NCI-H345 treated with DMSO at 0.1 percent for 48 hours (cell line): ENCODE data around the gene XRCC4.
"Not testable (repeated sequence)": the region's sequence is repeated elsewhere in the genome, so short reads cannot be mapped to it uniquely, and the experiment has no call there.

Experiments
- DNase-seq: peaks from one replicate; lab custom pipeline; 2025; ENCODE audit not compliant: unreplicated experiment; lab: John Stamatoyannopoulos, UW

Gene XRCC4

DNA sequence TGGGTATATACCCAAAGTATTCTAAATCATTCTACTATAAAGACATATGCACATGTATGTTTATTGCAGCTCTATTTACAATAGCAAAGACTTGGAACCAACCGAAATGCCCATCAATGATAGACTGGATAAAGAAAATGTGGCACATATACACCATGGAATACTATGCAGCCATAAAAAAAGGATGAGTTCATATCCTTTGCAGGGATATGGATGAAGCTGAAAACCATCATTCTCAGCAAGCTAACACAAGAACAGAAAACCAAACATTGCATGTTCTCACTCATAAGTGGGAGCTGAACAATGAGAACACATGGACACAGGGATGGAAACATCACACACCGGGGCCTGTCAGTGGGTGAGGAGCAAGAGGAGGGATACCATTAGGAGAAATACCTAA lies 180.3 kb downstream of the XRCC4 start:
- not testable (repeated sequence) for DNase-seq

DNA sequence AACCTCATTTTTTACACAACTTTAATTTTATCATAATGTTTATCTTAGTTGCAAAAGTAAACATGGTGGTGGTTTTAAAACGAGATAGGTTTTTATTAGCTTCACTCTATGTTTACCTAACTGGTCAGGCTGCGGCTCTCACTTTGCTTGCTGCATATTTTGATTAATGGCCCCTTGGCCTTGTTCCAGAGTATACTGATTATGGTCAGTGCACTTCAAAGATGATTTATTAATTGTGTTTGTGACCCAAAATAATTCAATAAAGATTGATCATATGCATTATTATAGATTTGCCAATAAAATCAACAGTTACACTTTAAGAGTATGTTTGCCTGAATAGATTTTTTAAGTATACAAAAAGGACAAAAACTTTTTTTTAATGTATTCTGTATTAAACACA lies 188.0 kb downstream of the XRCC4 start:
- DNase-seq, result no peak

DNA sequence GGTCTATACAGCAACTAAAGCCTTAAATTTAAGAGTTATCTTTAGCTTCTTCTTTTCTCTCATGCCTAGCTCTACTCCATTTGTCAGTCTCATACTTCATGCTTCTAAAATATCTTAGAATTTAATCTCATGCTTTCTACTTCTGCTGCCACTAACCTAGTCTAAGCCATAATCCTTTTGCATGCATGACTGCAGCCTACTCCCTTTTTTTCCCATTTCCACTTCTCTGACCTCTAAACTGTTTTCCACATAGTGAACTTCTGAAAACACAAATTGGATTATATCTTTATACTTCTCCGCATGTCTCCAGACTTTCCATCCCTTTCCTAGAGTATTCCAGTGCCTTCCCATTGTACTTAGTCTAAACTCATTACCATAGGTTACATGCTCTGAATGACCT lies 193.0 kb downstream of the XRCC4 start:
- DNase-seq, result no peak

DNA sequence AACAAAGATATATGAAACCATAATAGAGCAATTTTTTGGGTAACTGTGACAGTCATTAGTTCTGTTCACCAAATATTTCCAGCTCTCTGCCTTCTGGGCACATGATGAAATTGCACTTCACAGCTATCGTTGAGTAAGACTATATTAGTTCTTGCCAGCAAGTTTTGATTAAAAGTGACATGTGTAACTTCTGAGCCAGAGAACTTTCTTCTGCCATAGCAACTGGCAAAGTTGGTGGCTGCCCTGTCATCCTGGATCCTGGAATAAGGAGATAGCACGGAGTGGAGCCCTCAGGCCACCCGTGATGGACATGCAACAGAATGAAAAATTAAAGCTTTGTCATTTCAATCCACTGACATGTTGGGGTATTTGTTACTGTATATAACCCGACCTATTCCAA lies 199.8 kb downstream of the XRCC4 start:
- DNase-seq, result no peak

DNA sequence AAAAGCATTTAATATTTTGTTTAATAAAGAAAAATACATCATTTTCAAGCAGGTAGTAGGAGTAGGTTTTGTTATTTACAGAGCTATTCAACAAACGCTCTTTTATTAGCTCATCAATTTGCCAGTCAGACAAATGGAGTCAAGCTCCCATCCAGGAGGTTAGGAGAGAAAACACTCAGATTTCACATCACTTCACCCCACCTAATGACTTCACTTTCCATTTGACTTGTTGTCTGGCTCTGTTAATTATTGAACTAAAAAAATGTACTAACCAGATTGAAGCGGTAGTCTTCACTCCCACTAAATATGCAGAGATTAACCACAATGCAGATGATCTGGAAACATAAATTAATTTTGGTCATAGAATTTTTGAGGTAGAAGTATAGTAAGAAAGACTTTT lies 200.6 kb downstream of the XRCC4 start:
- DNase-seq, result no peak

DNA sequence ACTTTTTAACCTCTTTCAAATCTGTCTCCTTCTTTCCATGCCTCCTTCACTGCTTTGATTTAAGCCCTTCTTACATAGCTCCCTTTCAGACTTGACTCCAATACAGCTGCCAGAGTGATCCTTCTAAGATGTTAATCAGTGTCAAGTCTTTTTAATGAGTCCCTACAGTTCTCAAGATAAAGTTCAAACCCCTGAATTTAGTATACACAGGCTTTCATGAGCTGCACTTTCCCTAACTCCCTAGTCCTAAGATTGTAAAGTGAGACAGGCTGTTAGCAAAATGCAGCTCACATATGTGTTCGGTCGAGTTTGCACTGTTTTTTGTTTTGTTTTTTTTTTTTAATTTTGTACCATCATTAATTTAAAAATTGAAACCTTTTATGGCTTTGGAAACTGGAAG lies 203.8 kb downstream of the XRCC4 start:
- DNase-seq, result no peak

DNA sequence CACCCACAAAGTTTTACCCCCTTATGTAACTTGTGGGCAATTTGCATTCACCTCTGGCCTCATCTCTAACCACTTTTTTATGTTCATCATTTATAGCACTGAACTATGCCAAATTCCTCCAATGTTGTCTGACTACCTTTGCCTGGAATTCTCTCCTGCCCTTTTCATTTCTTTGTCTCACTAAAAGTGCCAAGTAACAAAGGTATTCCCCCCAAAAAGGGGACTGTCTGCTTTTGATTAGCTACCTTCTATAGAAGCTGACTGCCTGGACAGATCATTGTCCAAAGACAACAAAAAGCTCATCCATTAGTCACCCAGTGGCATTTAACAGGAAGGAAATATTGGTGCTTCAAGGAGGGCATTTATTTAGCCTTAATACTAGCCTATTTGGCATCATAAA lies 204.3 kb downstream of the XRCC4 start:
- DNase-seq, result no peak

DNA sequence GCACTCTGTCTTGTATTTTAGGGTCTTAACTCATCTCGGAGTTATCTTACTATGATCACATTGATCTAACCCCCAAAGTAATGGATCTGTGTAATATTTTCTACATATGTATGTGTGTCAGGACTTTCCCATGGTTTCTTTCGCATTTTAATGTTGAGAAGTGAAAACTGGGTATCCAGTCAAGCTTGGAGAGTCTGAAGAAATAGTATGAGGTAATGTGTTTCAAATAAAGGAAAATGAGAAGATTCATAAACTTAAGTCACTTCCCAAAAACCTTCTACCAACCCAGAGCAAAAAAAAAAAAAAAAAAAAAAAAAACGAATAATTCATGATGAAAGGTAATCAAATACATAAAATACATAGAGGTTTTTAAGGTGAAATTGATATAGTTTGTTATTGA lies 206.4 kb downstream of the XRCC4 start:
- no peak for DNase-seq

DNA sequence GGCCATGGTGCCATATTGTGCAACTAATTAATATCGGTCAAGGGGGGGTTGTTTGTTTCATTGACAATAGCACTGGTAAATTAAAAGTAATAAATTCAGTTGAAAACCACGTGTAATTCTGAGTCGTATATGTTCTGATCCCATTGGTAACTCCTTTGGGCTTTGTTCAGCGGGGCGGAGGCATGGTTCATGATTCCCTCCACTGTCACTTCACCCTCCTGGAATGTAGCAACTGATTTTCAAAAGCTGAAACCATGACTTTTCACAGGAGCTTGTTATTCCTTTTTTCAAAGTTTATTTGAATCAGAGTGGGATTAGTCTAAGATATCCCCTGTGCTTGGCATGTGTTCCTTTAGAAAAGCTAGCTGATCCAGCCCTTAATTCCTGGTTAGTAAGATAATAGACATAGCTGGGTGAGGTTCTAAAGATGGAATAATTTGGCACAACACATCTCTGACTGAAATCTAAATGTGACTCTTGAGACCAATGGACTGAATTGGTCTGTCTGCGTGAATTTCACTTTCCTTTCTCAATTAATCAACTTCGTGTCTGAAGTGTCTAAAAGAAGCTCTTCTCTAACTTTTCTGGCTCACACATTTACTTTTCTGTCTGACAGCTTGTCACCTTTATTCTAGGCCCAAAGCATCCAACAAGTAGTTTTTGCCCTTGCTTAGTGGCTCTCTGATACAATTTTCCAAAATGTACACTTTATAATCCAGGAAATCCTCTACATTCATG lies 208.5 kb downstream of the XRCC4 start:
- no peak for DNase-seq

DNA sequence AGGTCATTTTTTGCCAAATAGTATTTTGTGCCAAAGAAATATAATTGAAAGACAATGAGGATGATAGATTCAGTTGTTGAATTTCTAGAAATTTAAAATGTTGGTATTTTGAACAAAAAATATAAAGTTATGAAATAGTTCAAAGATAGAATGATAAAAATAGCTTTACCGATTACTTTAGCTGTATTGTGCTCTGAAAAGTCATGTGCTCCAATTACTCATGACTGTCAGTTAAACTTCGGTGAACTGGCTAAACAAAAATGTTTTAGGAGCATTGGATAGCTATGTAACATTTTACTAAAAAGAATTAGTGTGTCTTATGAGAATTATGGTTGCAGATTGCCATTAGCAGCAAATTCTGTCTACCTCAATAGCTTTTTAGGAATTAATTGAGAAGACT lies 216.9 kb downstream of the XRCC4 start:
- DNase-seq, result no peak

DNA sequence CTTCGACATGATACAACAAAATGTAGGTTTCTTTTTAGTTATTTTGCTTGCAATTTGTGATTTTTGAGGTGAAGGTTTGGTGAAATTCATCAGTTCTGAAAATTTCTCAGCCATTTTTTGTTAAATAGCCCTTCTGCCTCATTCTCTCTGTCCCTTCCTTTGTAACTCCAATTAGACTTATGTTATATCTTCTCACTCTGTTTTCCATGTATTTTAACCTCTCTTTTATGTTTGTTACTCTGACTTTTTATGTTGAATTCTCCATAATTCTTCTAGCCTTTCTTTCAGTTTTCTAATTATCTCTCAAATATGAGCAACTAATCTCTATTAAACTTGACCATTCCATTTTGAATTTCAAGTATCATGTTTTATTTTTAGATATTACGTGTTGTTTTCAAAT lies 222.0 kb downstream of the XRCC4 start:
- no peak for DNase-seq

DNA sequence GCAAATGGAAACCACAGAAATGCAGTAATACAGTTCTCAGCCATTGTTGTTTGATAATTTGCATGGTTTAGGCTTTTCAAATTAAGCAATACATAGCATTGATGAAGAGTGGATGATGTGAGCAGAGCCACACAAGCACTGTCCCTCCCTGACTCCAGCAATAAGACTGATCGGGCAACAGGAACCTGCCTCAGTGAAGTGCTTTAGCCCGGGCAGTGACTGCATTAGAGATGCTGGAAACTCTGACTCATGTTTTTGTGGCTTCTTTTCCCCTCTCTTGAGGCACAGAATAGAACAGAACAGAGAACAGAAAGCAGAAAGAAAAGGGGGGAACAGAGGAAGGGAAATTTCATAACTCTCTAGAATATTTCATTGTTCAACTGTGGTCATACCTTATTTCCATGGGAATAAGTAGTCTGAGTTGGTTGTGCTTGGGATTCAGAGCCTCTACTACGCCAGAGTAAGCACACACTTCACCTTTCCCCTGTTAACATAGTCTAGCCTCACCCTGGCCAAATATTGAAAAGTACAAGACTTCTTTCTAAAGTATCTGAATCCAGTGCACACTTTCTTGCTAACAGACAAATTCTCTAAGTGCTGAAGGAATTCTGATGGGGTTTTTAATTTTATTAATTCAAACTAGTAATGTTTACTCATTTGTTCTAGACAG lies 229.4 kb downstream of the XRCC4 start:
- DNase-seq, result no peak

DNA sequence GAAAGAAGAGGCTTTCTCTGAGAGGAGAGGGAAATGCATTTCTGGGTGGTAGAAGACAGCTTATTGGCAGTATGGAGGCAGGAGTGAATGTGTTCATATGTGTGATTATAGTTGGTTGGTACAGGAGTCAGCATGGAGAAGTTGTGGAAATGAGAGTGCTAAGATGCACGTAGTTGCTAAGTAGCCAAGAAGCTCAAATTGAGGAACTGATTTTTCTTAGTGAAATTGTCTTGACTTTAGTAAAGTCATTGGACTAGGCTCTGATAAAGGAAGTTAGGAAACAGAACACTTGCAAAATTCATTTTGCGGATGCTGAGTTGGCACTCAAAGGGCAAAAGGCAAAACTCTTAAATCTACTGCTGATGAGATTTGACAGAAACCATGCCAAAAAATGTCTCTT lies 235.3 kb downstream of the XRCC4 start:
- DNase-seq, result no peak

DNA sequence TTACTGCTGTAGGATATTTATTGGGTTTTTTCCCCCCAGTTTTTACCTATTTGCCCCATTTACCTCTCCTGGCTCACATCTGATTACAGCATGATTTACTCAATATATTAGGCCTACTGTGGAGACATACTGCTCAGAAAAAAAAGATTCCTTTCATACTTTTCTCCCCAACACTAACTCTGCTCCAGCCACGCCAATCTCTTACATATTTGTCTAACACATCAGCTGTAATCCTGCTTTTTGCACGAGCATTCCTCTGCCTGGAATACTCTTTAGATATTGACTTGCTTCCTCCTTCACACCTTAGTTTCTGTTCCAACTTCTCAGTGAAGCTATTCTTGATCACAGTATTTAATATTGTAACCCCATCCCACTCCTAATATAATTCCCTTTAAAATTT lies 236.1 kb downstream of the XRCC4 start:
- no peak for DNase-seq

DNA sequence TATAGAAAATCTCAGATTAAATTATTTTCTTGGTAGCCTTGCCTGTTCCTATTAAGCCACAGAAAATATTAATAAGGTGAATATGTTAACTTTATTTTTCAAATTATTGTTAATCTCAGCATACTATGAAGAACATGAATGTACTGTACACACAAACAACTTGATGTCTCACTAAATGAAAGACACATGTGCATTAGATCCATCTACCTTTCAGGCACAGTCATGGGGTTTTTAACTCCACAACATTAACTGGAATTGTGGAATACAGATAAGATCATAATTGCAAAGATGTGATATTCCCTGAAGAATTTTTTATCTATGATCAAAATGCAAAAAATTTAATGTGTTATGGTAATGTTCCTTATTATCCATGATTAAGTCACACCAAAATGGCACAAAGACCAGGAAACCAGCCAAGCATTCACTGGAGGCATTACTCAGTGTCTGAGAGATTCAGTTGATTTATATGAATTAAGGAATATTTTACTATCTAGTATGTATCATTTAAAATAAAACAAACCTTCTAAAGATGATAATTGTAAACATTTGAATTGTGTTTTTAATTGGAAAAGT lies 244.2 kb downstream of the XRCC4 start:
- DNase-seq, result no peak

DNA sequence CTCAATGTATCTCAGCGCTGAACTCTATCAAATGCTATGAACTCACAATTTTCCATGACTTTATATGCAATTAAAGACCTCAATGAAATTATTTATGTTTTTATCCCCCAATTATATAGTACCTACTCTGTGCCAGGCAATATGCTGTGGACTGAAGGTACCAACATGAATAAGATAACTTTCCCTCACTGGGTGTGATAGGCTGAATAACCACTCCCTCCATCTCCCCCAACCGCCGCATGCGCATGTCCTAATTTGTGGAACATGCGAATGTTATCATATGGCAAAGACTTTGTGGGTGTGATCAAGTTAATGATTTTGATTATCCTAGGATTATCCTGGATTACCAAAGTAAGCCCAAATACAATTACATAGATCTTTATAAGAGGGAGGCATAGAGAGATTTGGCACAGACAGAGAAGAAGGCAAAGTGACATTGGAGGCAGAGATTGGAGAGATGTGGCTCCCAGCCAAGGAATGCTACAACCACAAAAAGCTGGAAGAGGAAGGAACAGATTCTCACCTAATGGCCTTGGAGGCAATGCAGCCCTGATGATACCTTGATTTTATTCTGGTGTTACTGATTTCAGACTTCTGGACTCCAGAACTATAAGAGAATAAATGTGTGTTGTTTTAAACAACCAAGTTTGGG lies 245.1 kb downstream of the XRCC4 start:
- DNase-seq, result no peak

DNA sequence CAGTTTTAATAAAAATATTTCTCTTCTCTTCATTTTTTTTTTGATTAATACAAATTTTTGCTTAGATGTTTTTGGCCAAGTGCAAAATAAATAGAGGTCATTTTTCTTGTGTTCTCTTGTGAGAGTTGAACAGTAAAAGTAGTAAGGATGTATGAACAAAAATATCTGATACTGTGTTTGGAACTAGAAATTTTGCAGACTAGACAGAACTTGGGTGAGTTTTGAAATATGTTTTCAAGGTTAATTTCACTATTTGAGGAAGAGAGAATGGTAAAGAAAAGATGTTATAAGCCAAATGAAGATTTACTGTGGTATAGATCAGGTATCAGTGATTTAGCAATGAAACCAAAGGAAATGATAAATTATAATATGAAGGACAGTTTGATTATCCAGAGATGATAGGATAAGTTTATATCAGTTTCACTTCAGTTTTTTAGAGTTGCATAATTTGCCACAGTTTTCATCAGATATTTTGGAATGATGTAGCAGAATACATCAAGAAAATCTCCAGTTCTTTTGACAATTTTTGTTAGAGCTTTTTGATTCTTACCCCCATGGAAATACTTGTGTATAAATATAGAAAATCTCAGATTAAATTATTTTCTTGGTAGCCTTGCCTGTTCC lies 246.3 kb downstream of the XRCC4 start:
- DNase-seq, result no peak

DNA sequence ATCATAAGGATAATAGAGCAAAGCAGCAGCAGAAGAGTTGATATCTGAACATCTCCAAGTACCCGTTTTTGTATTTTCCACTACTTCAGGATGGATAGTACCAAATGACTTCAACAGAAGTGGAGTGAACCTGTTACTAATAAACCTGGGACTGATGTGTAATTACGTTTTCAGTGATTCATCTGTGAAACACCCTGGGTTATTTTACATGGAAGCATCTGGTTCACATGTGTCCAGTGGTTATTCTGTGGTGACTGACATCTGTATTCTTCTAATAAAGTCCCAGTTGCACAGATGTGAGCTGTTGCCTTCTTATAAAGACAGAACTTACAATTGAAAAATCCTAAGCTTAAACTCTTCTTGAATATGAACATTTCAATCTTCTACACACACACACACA lies 254.5 kb downstream of the XRCC4 start:
- DNase-seq, result no peak

DNA sequence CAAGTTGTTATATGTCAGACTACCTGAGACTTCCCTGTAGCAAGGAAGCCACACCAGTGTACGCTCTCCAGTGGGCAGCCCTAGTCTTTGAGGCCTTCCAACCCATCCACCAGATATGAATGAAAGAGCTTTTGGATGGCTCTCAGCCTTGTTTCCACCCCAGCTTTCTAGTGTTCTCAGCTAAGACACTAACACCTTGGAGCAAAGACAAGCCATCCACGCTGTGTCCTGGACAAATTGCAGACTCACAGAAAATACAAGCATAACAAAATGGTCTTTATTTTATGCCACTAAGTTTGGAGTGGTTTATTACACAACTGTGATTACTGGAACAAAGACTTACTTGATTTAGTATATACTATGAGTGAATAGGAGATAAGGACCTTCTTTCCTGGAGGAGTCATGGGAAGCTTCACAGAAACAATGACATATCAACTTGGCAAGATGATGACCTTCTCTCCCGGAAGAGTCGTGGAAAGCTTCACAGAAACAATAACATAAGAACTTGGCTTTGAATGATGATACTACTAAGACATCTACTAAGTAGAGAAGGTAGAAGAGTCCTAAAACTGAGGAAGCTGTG lies 260.2 kb downstream of the XRCC4 start:
- DNase-seq, result no peak

DNA sequence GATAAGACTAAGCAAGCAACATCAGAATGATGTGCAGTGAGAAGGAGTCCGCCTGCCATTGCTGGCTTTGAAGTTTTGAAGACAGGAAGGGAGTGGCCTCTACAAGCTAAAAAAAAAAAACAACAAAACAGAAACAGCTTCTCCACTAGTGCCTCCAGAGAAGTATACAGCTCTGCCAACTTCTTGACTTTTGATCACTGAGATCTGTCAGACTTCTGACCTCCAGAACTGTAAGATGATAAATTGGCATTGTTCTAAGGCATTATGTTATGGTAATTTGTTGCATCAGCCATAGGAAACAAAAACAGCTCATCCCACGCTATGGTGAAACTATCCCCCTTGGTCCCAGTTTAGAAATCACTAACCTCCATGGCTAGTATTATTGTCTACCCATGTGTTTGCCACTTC lies 263.2 kb downstream of the XRCC4 start:
- no peak for DNase-seq

DNA sequence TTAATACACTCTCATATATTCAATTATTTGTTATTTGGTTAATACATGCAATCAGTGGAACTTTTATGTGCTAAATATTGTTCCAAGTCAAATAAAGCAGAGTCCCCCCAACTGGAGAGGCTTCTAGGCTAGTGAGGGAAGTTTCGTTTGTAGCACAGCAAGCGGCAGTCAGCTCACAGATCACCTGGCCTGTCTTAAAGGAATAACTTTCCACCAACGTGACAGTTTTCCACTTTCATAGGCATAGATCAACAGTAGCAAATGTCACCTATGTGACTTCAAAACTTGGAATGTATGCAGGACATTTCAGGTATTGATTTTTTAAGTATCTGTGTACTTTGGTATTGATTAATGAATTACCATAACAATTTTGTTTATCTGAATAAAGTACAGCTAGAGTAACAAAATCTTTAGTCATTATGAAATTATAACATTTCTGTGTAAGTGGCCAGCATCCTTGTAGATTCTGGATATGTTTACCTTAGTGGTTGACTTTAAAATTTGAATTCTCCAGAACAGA lies 264.5 kb downstream of the XRCC4 start:
- DNase-seq, result no peak
